PC-3 (cell line): ENCODE results near the gene ARMC8. TPM values are rescaled to one million over a fixed set of nuclear protein-coding genes. Genes with fewer than 3 reads are reported as not detected.

Experiments used
- ATAC-seq: fragments of 200-7000 bp; cut with Tn5 transposase; 2 replicates; pipeline ENCODE4 v1.9.1; 2020; ENCODE audit warnings: mild to moderate bottlenecking, moderate library complexity
- BruUV-seq: library from RNA; stranded (reverse); fragments of 400-500 nt; replicated peaks from 2 replicates; lab custom pipeline; 2021; lab: Mats Ljungman, UMichigan
- CTCF ChIA-PET: fragments of 300-600 bp; sonication (Branson Sonifier 250); formaldehyde crosslinking; loops from one replicate; lab custom pipeline; 2022; ENCODE audit warnings: antibody characterized with exemption; lab: Charles Lee
- POLR2A ChIA-PET: fragments of 300-600 bp; sonication (Branson Sonifier 250); formaldehyde crosslinking; loops from one replicate; lab custom pipeline; 2022; ENCODE audit warnings: antibody characterized with exemption; ENCODE audit not compliant: unreplicated experiment; lab: Charles Lee
- DNase-seq: peaks from one replicate; pipeline ENCODE4 v3.0.0-alpha.2; 2015
- H2AFZ ChIP-seq: fragments of 300-600 bp; sonication (generic); 2 replicates; pipeline ENCODE4 v1.6.0; 2016; ENCODE audit warnings: antibody characterized with exemption, low read length
- H3F3A ChIP-seq: fragments of 300-600 bp; sonication (generic); one replicate; pipeline ENCODE4 v1.6.0; 2017; ENCODE audit warnings: antibody characterized with exemption, low read length, control low read depth, mild to moderate bottlenecking; ENCODE audit not compliant: unreplicated experiment
- H3K27ac ChIP-seq: fragments of 300-600 bp; sonication (generic); 2 replicates; pipeline ENCODE4 v1.5.1; 2016; ENCODE audit warnings: mild to moderate bottlenecking, low read length
- H3K27me3 ChIP-seq: fragments of 300-600 bp; sonication (generic); 2 replicates; pipeline ENCODE4 v1.6.1; 2016; ENCODE audit warnings: low read length, mixed read lengths
- H3K36me3 ChIP-seq: fragments of 300-600 bp; sonication (generic); 2 replicates; pipeline ENCODE4 v1.6.1; 2016; ENCODE audit warnings: low read depth, mixed run types, low read length, mixed read lengths
- H3K4me1 ChIP-seq: fragments of 300-600 bp; sonication (generic); 2 replicates; pipeline ENCODE4 v1.5.1; 2016; ENCODE audit warnings: low read length; ENCODE audit not compliant: insufficient read depth
- H3K4me2 ChIP-seq: fragments of 300-600 bp; sonication (generic); 2 replicates; pipeline ENCODE4 v1.6.0; 2016; ENCODE audit warnings: low read length
- H3K4me3 ChIP-seq: fragments of 300-600 bp; sonication (generic); 2 replicates; pipeline ENCODE4 v1.5.1; 2016; ENCODE audit warnings: mild to moderate bottlenecking, low read length, mixed read lengths
- H3K79me2 ChIP-seq: fragments of 300-600 bp; sonication (generic); 2 replicates; pipeline ENCODE4 v1.6.1; 2017; ENCODE audit warnings: low read length, mixed read lengths
- H3K9ac ChIP-seq: fragments of 300-600 bp; sonication (generic); 2 replicates; pipeline ENCODE4 v1.6.0; 2016; ENCODE audit warnings: mild to moderate bottlenecking, low read length
- H3K9me2 ChIP-seq: fragments of 300-600 bp; sonication (generic); replicated peaks from 2 replicates; pipeline ENCODE4 v1.6.1; 2016; ENCODE audit warnings: mixed run types, low read length, mixed read lengths
- H3K9me3 ChIP-seq: fragments of 300-600 bp; sonication (generic); 2 replicates; pipeline ENCODE4 v1.6.1; 2016; ENCODE audit warnings: low read length, mixed read lengths
- H4K20me1 ChIP-seq: fragments of 300-600 bp; sonication (generic); 2 replicates; pipeline ENCODE4 v1.6.1; 2016; ENCODE audit warnings: low read length, mixed read lengths
- CTCF ChIP-seq: fragments of 300-600 bp; sonication (generic); conservative IDR thresholded peaks from 2 replicates; pipeline ENCODE4 v1.5.1; 2017; ENCODE audit warnings: antibody characterized with exemption, low read depth, mild to moderate bottlenecking, low read length
- EZH2 ChIP-seq: fragments of 300-600 bp; sonication (generic); IDR thresholded peaks from one replicate; pipeline ENCODE4 v1.6.1; 2017; ENCODE audit warnings: antibody characterized with exemption, mild to moderate bottlenecking, low read length; ENCODE audit not compliant: unreplicated experiment
- EZH2phosphoT487 ChIP-seq: fragments of 300-600 bp; sonication (generic); IDR thresholded peaks from 2 replicates; pipeline ENCODE4 v1.6.1; 2018; ENCODE audit warnings: mild to moderate bottlenecking, antibody characterized with exemption, low read length, borderline replicate concordance
- intact Hi-C: fragments of 100-400 bp; cut with micrococcal nuclease; formaldehyde crosslinking; loops from 2 replicates; pipeline ENCODE4 v1.9.0; 2023
- total RNA-seq: library from RNA; depleted of rRNA; stranded (reverse); fragments of >200 nt; gene quantifications from 2 replicates; pipeline ENCODE4 v1.2.3, GENCODE V29; 2014

ARMC8 gene
- total RNA-seq, 1 experiment from 2014 or later: 21.1 TPM

- H3K79me2 ChIP-seq: no peaks in the 10 kb centered on the region
- no peaks in the 10 kb centered on the region for H3K36me3 ChIP-seq
- H3K9ac ChIP-seq: no peak overlapping the region
- ATAC-seq (no peak), DNase-seq (no peak)
- H3K9me3 ChIP-seq: no peaks in the 10 kb centered on the region
- no peaks in the 10 kb centered on the region for H3K27me3 ChIP-seq
- H3K27ac ChIP-seq: no peak overlapping the region
- H3K4me2 ChIP-seq: no peak overlapping the region
- ChIA-PET CTCF (no interaction called here), POLR2A (no interaction called here)
- intact Hi-C loops: no loop called here
- H3K9me2 ChIP-seq: no peaks in the 10 kb centered on the region
- no peaks in the 10 kb centered on the region for H4K20me1 ChIP-seq
- no peak overlapping the region for H3K4me3 ChIP-seq
- H3F3A ChIP-seq: no peaks in the 10 kb centered on the region
- no peaks in the 10 kb centered on the region for H3K4me1 ChIP-seq
- BruUV-seq: no TSS peak
- TF ChIP-seq EZH2phosphoT487: no peak
- no peak for TF ChIP-seq EZH2
- no peak for TF ChIP-seq CTCF
- H2AFZ ChIP-seq: no peak overlapping the region
These were observed 73.5 kb downstream of the ARMC8 start for GRCh38 chr3:138260611-138261010.

- intact Hi-C loops: no loop called here
- no TSS peak for BruUV-seq
- ATAC-seq (peak; percentile 27; the same call in 1 of the 2 replicates), DNase-seq (no peak)
- H3K9ac ChIP-seq: no peak overlapping the region
- TF ChIP-seq EZH2 (no peak), EZH2phosphoT487 (no peak), CTCF (peak; percentile 28; the same call in 1 of the 2 replicates)
- no peaks in the 10 kb centered on the region for H3K27me3 ChIP-seq
- H3K4me3 ChIP-seq: no peak overlapping the region
- no peaks in the 10 kb centered on the region for H3K9me2 ChIP-seq
- H3K79me2 ChIP-seq: no peaks in the 10 kb centered on the region
- no peaks in the 10 kb centered on the region for H3K4me1 ChIP-seq
- no peak overlapping the region for H3K4me2 ChIP-seq
- H4K20me1 ChIP-seq: no peaks in the 10 kb centered on the region
- CTCF ChIA-PET: no interaction called here
- POLR2A ChIA-PET: no interaction called here
- H3K9me3 ChIP-seq: no peaks in the 10 kb centered on the region
- H3K27ac ChIP-seq: no peak overlapping the region
- H3K36me3 ChIP-seq: no peaks in the 10 kb centered on the region
- H2AFZ ChIP-seq: no peak overlapping the region
- no peaks in the 10 kb centered on the region for H3F3A ChIP-seq
These were observed 76.0 kb downstream of the ARMC8 start for GRCh38 chr3:138263104-138263503.

- Histone ChIP-seq H3K36me3 (no peaks in the 10 kb centered on the region), H3K9me3 (no peaks in the 10 kb centered on the region), H3K79me2 (no peaks in the 10 kb centered on the region), H3K4me3 (no peak overlapping the region), H3F3A (no peaks in the 10 kb centered on the region), H3K27ac (no peak overlapping the region), H2AFZ (no peak overlapping the region), H4K20me1 (no peaks in the 10 kb centered on the region), H3K4me1 (no peaks in the 10 kb centered on the region), H3K9me2 (no peaks in the 10 kb centered on the region), H3K4me2 (no peak overlapping the region), H3K27me3 (no peaks in the 10 kb centered on the region), H3K9ac (no peak overlapping the region)
- no peak for TF ChIP-seq EZH2
- no peak for TF ChIP-seq EZH2phosphoT487
- no TSS peak for BruUV-seq
- ATAC-seq (no peak), DNase-seq (no peak)
- CTCF ChIA-PET: no interaction called here
- intact Hi-C loops: no loop called here
- POLR2A ChIA-PET: no interaction called here
These were observed 78.6 kb downstream of the ARMC8 start for GRCh38 chr3:138265745-138266144.
